Keratinocyte (primary cell): Measurements from ENCODE around the gene WDR1. TPM values are rescaled to one million over a fixed set of nuclear protein-coding genes. Genes with fewer than 3 reads are reported as not detected.

Experiments
- DNase-seq: peaks from one replicate; pipeline ENCODE4 v3.0.0-alpha.2; 2011; ENCODE audit warnings: low read depth, missing footprints, low spot score
- FAIRE-seq: peaks from 2 replicates; lab custom pipeline; 2011; peaks lifted over from hg19 to GRCh38; lab: Jason Lieb, UNC
- H2AFZ ChIP-seq: 2 replicates; pipeline ENCODE4 v1.6.0; 2012; ENCODE audit warnings: low read length, control low read depth, inconsistent platforms; ENCODE audit not compliant: control insufficient read depth
- H3K27ac ChIP-seq: 2 replicates; pipeline ENCODE4 v1.5.1; 2011; ENCODE audit warnings: low read length; ENCODE audit not compliant: control insufficient read depth, insufficient read depth
- H3K27me3 ChIP-seq: 3 replicates; pipeline ENCODE4 v1.6.0; 2011; ENCODE audit warnings: low read length; ENCODE audit not compliant: control insufficient read depth, insufficient read depth; ENCODE audit errors: extremely low read depth
- H3K36me3 ChIP-seq, 2 experiments: 2 replicates in 1 of 2; 3 replicates in 1 of 2; pipeline ENCODE4 v1.5.1; 2011; ENCODE audit warnings: low read length in 2 of 2, mild to moderate bottlenecking in 1 of 2; ENCODE audit not compliant: control insufficient read depth in 2 of 2, insufficient read depth in 2 of 2; ENCODE audit errors: extremely low read depth in 1 of 2
- H3K4me1 ChIP-seq: 3 replicates; pipeline ENCODE4 v1.5.1; 2011; ENCODE audit warnings: low read length; ENCODE audit not compliant: control insufficient read depth, insufficient read depth; ENCODE audit errors: extremely low read depth
- H3K4me2 ChIP-seq: 3 replicates; pipeline ENCODE4 v1.6.0; 2011; ENCODE audit warnings: low read depth, low read length; ENCODE audit not compliant: control insufficient read depth, insufficient read depth; ENCODE audit errors: extremely low read depth
- H3K4me3 ChIP-seq, 3 experiments: fragments of 200-600 bp in 1 of 3; sonication (generic) in 1 of 3; 2 replicates in 2 of 3; 3 replicates in 1 of 3; pipeline ENCODE4 v1.5.1; 2011 to 2016; ENCODE audit warnings: low read length in 3 of 3, mild to moderate bottlenecking in 3 of 3, control low read depth in 2 of 3, inconsistent platforms in 1 of 3, low read depth in 1 of 3, mixed read lengths in 1 of 3, mixed run types in 1 of 3, moderate library complexity in 1 of 3; ENCODE audit not compliant: control insufficient read depth in 2 of 3, insufficient read depth in 2 of 3; ENCODE audit errors: extremely low read depth in 1 of 3
- H3K79me2 ChIP-seq: 2 replicates; pipeline ENCODE4 v1.6.0; 2012; ENCODE audit warnings: low read length; ENCODE audit not compliant: control insufficient read depth, insufficient read depth
- H3K9ac ChIP-seq: 3 replicates; pipeline ENCODE4 v1.6.0; 2011; ENCODE audit warnings: low read length; ENCODE audit not compliant: control insufficient read depth, insufficient read depth; ENCODE audit errors: extremely low read depth
- H3K9me1 ChIP-seq: 3 replicates; pipeline ENCODE4 v1.6.0; 2011; ENCODE audit warnings: low read length; ENCODE audit not compliant: control insufficient read depth, insufficient read depth; ENCODE audit errors: extremely low read depth
- H3K9me3 ChIP-seq: 2 replicates; pipeline ENCODE4 v1.5.1; 2012; ENCODE audit warnings: low read depth, low read length; ENCODE audit not compliant: control insufficient read depth
- H4K20me1 ChIP-seq: 3 replicates; pipeline ENCODE4 v1.6.0; 2011; ENCODE audit warnings: low read length; ENCODE audit not compliant: control insufficient read depth, insufficient read depth; ENCODE audit errors: extremely low read depth
- CTCF ChIP-seq, 3 experiments: IDR thresholded peaks in 1 of 3; conservative IDR thresholded peaks in 1 of 3; optimal IDR thresholded peaks in 1 of 3; 2 replicates in 2 of 3; 3 replicates in 1 of 3; pipeline versions ENCODE3 to v1.5.1; 2011; ENCODE audit warnings: low read length in 3 of 3, mild to moderate bottlenecking in 3 of 3, moderate library complexity in 2 of 3, control low read depth in 1 of 3, inconsistent platforms in 1 of 3; ENCODE audit not compliant: insufficient read depth in 2 of 3; ENCODE audit errors: extremely low read depth in 1 of 3
- EZH2 ChIP-seq: IDR thresholded peaks from one replicate; pipeline ENCODE4 v1.6.1; 2012; ENCODE audit warnings: inconsistent platforms, mild to moderate bottlenecking, low read length, moderate library complexity
- dilution Hi-C: fragments of 300-500 bp; cut with MboI; formaldehyde crosslinking; loops from one replicate; pipeline ENCODE4 v1.7.0; 2020; ENCODE audit warnings: low sequenced_read_pairs; ENCODE audit not compliant: extremely low pct_ligation_motif_present
- polyA minus RNA-seq, 3 experiments: library from RNA; depleted of rRNA, polyadenylated mRNA; stranded (reverse); fragments of >200 nt; gene quantifications; 1 replicate in 1 of 3; 2 replicates in 1 of 3; 3 replicates in 1 of 3; pipeline ENCODE4 v1.2.3, GENCODE V29; 2011
- polyA plus RNA-seq, 5 experiments: library from polyadenylated mRNA; depleted of rRNA in 3 of 5; stranded (reverse) in 3 of 5; stranded (forward) in 1 of 5; unstranded in 1 of 5; fragments of >200 nt; gene quantifications; 1 replicate in 1 of 5; 2 replicates in 3 of 5; 3 replicates in 1 of 5; pipeline versions ENCODE4 v1.2.1 to v1.2.3, GENCODE V29; 2011 to 2012; ENCODE audit warnings: missing spikeins in 2 of 5, low read depth in 1 of 5, low replicate concordance in 1 of 5

The WDR1 gene
- polyA plus RNA-seq (388 to 423 TPM (median 388 TPM) in 3 replicates), polyA minus RNA-seq (342 to 533 TPM (median 448 TPM) in 3 replicates)
- 337 TPM for polyA plus RNA-seq (2011; ENCODE audit: low read depth)
- polyA plus RNA-seq (2011; cell fraction: cytosol; rRNA removed), result 391 and 468 TPM in 2 replicates
- 312 and 336 TPM in 2 replicates for polyA plus RNA-seq (2011; cell fraction: nucleus; rRNA removed)
- 204 and 352 TPM in 2 replicates for polyA plus RNA-seq (2012; ENCODE audit: low replicate concordance)
- 411 TPM for polyA minus RNA-seq (2011; cell fraction: cytosol; rRNA and poly(A)+ RNA removed)
- 185 and 236 TPM in 2 replicates for polyA minus RNA-seq (2011; cell fraction: nucleus; rRNA and poly(A)+ RNA removed)

- dilution Hi-C loops, result no loop called here
- Histone ChIP-seq H2AFZ (no peak within 1 kb of the TSS), H3K4me3 (peak within 1 kb of the TSS; percentile 72 to 83 (median 81)), H3K9me3 (no peaks in the 10 kb centered on the region), H3K27ac (peak within 1 kb of the TSS; percentile 90), H3K9me1 (peaks cover 2% of the 10 kb centered on the region), H3K79me2 (peaks cover 45% of the 10 kb centered on the region), H4K20me1 (peaks cover 16% of the 10 kb centered on the region), H3K4me2 (peak within 1 kb of the TSS; percentile 97), H3K27me3 (no peaks in the 10 kb centered on the region), H3K36me3 (peaks cover 22 to 40% of the 10 kb centered on the region in 2 experiments), H3K4me1 (peaks cover 27% of the 10 kb centered on the region), H3K9ac (peak within 1 kb of the TSS; percentile 91)
- FAIRE-seq (no peak), DNase-seq (peak; percentile 48)
- TF ChIP-seq CTCF (optimal IDR thresholded peaks at IDR 0.05 in 1 of 3, IDR thresholded peaks at IDR 0.05 in 1 of 3, conservative IDR thresholded peaks at IDR 0.05 in 1 of 3; ENCODE audit: extremely low read depth in 1 of 3, insufficient read depth in 2 of 3, low read length in 3 of 3) (no peak), EZH2 (no peak)
These were observed at the start of gene WDR1 for GRCh38 chr4:10116569-10117358. WDR1 (minus strand) TSS chr4:10116799; CDS start chr4:10116666, 133 bp downstream.

GRCh38 chr4:10164877-10165283 lies 48.3 kb upstream of the WDR1 start:
- Histone ChIP-seq H3K36me3 (no peaks in the 10 kb centered on the region), H3K4me3 (no peak overlapping the region), H4K20me1 (no peaks in the 10 kb centered on the region), H3K9me3 (no peaks in the 10 kb centered on the region), H3K4me2 (no peak overlapping the region), H2AFZ (no peak overlapping the region), H3K27ac (no peak overlapping the region), H3K9ac (no peak overlapping the region), H3K4me1 (no peaks in the 10 kb centered on the region), H3K79me2 (no peaks in the 10 kb centered on the region), H3K9me1 (no peaks in the 10 kb centered on the region), H3K27me3 (no peaks in the 10 kb centered on the region)
- DNase-seq (no peak), FAIRE-seq (no peak)
- TF ChIP-seq EZH2 (no peak), CTCF (optimal IDR thresholded peaks at IDR 0.05 in 1 of 3, IDR thresholded peaks at IDR 0.05 in 1 of 3, conservative IDR thresholded peaks at IDR 0.05 in 1 of 3; ENCODE audit: extremely low read depth in 1 of 3, insufficient read depth in 2 of 3, low read length in 3 of 3) (peak; percentile 66 to 86 (median 85))
- dilution Hi-C loops, result no loop called here
